Measurements from ENCODE around the gene CDC42BPG. TPM values are rescaled to one million over a fixed set of nuclear protein-coding genes. Genes with fewer than 3 reads are reported as not detected.

The CDC42BPG gene
- total and polyA plus RNA-seq, 9 of the 15 experiments (the other 6 are each of a cell fraction or from before 2014, with no cell fraction given) = 0.04 to 8.8 (median 2.1) TPM

GRCh38 chr11:64844330-64845128, at the start of gene CDC42BPG (continued):
- no peak for TF ChIP-seq ZNF324 (CRISPR knock-in tag; IDR thresholded peaks at IDR 0.05)
- no peak for TF ChIP-seq STAT6 (CRISPR knock-in tag; IDR thresholded peaks at IDR 0.05)
- no peak for TF ChIP-seq NR2C2 (CRISPR knock-in tag; IDR thresholded peaks at IDR 0.05)
- peak; percentile 74 for TF ChIP-seq NR2C2 (tag; IDR thresholded peaks at IDR 0.05)
- TF ChIP-seq WHSC1 (IDR thresholded peaks at IDR 0.05; ENCODE audit: low read length) = no peak
- TF ChIP-seq ZNF512 (tag; IDR thresholded peaks at IDR 0.05) = no peak
- peak; percentile 71; the same call in 1 of the 2 replicates for TF ChIP-seq MYC (IDR thresholded peaks at IDR 0.05; ENCODE audit: low read depth, low read length)
- TF ChIP-seq MYC (CRISPR knock-in tag; IDR thresholded peaks at IDR 0.05; ENCODE audit: borderline replicate concordance, low read depth) = peak; percentile 32; the same call in 1 of the 2 replicates
- no peak for TF ChIP-seq SREBF1 (IDR thresholded peaks at IDR 0.05; ENCODE audit: borderline replicate concordance, low read depth, low read length)
- peak; percentile 88 for TF ChIP-seq HNRNPLL (IDR thresholded peaks at IDR 0.05; ENCODE audit: low read depth, low read length, poor library complexity, severe bottlenecking)
- TF ChIP-seq SMAD3 (CRISPR knock-in tag; conservative IDR thresholded peaks at IDR 0.05) = no peak
- TF ChIP-seq ATF7 (IDR thresholded peaks at IDR 0.05) = no peak
- TF ChIP-seq ZNF239 (CRISPR knock-in tag; IDR thresholded peaks at IDR 0.05) = no peak
- no peak for TF ChIP-seq MED1 (CRISPR knock-in tag; IDR thresholded peaks at IDR 0.05; ENCODE audit: borderline replicate concordance)
- TF ChIP-seq FOSL1 (tag; conservative IDR thresholded peaks at IDR 0.05) = no peak
- TF ChIP-seq PREB (CRISPR knock-in tag; IDR thresholded peaks at IDR 0.05) = no peak
- no peak for TF ChIP-seq PHB2 (IDR thresholded peaks at IDR 0.05; ENCODE audit: low read depth)
- TF ChIP-seq MEF2D (tag; conservative IDR thresholded peaks at IDR 0.05; ENCODE audit: low read depth) = no peak
- no peak for TF ChIP-seq ESRRB (CRISPR knock-in tag; IDR thresholded peaks at IDR 0.05; ENCODE audit: borderline replicate concordance)
- no peak for TF ChIP-seq ZBTB1 (CRISPR knock-in tag; IDR thresholded peaks at IDR 0.05; ENCODE audit: borderline replicate concordance, low read depth)
- TF ChIP-seq RBM17 (IDR thresholded peaks at IDR 0.05; ENCODE audit: borderline replicate concordance, low read depth, low read length) = no peak
- TF ChIP-seq EP400 (IDR thresholded peaks at IDR 0.05) = no peak
- TF ChIP-seq ZNF197 (CRISPR knock-in tag; IDR thresholded peaks at IDR 0.05; ENCODE audit: low read depth) = no peak
- peak; percentile 69 to 74; a peak in 3 of 4 replicates for TF ChIP-seq SIN3A (IDR thresholded peaks at IDR 0.05; ENCODE audit: borderline replicate concordance in 2 of 2, control insufficient read depth in 1 of 2, low read depth in 2 of 2, low read length in 2 of 2)

Data from K562 (cell line).